Naive thymus-derived CD4-positive, alpha-beta T cell (primary cell): ENCODE measurements around the gene DNM3. TPM values are rescaled to one million over a fixed set of nuclear protein-coding genes. Genes with fewer than 3 reads are reported as not detected.

ENCODE experiments used
- ATAC-seq: fragments of 150-1000 bp; cut with Tn5 transposase; 2 replicates; pipeline ENCODE4 v1.10.0; 2021; ENCODE audit warnings: mild to moderate bottlenecking, moderate library complexity
- CTCF ChIA-PET: fragments of 350-600 bp; sonication (Branson Sonifier 250); formaldehyde crosslinking; loops from one replicate; lab custom pipeline; 2021; ENCODE audit warnings: antibody characterized with exemption; lab: Charles Lee
- POLR2A ChIA-PET: fragments of 350-600 bp; sonication (Branson Sonifier 250); formaldehyde crosslinking; loops from one replicate; lab custom pipeline; 2021; ENCODE audit warnings: antibody characterized with exemption, inconsistent platforms; lab: Charles Lee
- DNase-seq, 9 donors: peaks; one replicate each; pipeline versions ENCODE4 v3.0.0 to v3.0.0-alpha.2; 2020 to 2022; ENCODE audit warnings: mixed read lengths in 1 of 9
- H3K27ac ChIP-seq: one replicate; pipeline ENCODE4 v1.7.0; 2013; ENCODE audit warnings: mild to moderate bottlenecking, low read depth, low read length, moderate library complexity
- H3K27me3 ChIP-seq, 2 donors: one replicate each; pipeline ENCODE4 v1.7.0; 2013; ENCODE audit warnings: low read length in 2 of 2, mild to moderate bottlenecking in 2 of 2, moderate library complexity in 2 of 2; ENCODE audit not compliant: control insufficient read depth in 2 of 2, insufficient read depth in 2 of 2
- H3K36me3 ChIP-seq, 3 experiments: 1 replicate in 2 of 3; 2 replicates in 1 of 3; pipeline ENCODE4 v1.7.0; 2013; ENCODE audit warnings: low read length in 3 of 3, mild to moderate bottlenecking in 3 of 3, moderate library complexity in 1 of 3; ENCODE audit not compliant: insufficient read depth in 3 of 3, control insufficient read depth in 2 of 3
- H3K4me1 ChIP-seq, 2 donors: one replicate each; pipeline ENCODE4 v1.7.0; 2013; ENCODE audit warnings: low read length in 2 of 2, mild to moderate bottlenecking in 2 of 2, moderate library complexity in 1 of 2; ENCODE audit not compliant: control insufficient read depth in 2 of 2, insufficient read depth in 2 of 2
- H3K4me3 ChIP-seq: 2 replicates; pipeline ENCODE4 v1.7.0; 2013; ENCODE audit warnings: mild to moderate bottlenecking, low read length
- H3K9me3 ChIP-seq, 3 experiments: 1 replicate in 2 of 3; 2 replicates in 1 of 3; pipeline ENCODE4 v1.7.0; 2013; ENCODE audit warnings: low read length in 3 of 3; ENCODE audit not compliant: control insufficient read depth in 2 of 3
- H3K27ac Mint-ChIP-seq, 9 donors: one replicate each; pipeline ENCODE4 v1.8.0; 2020 to 2022; ENCODE audit warnings: mixed read lengths in 9 of 9, mild to moderate bottlenecking in 8 of 9, moderate library complexity in 5 of 9, inconsistent platforms in 2 of 9
- H3K27me3 Mint-ChIP-seq, 5 donors: one replicate each; pipeline ENCODE4 v1.8.0; 2021 to 2022; ENCODE audit warnings: mixed read lengths in 5 of 5, mild to moderate bottlenecking in 1 of 5
- H3K36me3 Mint-ChIP-seq, 5 donors: one replicate each; pipeline ENCODE4 v1.8.0; 2020 to 2022; ENCODE audit warnings: mixed read lengths in 5 of 5, mild to moderate bottlenecking in 3 of 5, inconsistent platforms in 1 of 5
- H3K4me1 Mint-ChIP-seq, 7 donors: one replicate each; pipeline ENCODE4 v1.8.0; 2020 to 2022; ENCODE audit warnings: mixed read lengths in 7 of 7, mild to moderate bottlenecking in 3 of 7, inconsistent platforms in 1 of 7
- H3K4me3 Mint-ChIP-seq, 10 donors: one replicate each; pipeline ENCODE4 v1.8.0; 2020 to 2022; ENCODE audit warnings: mild to moderate bottlenecking in 10 of 10, mixed read lengths in 10 of 10, moderate library complexity in 6 of 10, inconsistent platforms in 2 of 10
- H3K9me3 Mint-ChIP-seq, 11 donors: one replicate each; pipeline ENCODE4 v1.8.0; 2020 to 2022; ENCODE audit warnings: mixed read lengths in 11 of 11, mild to moderate bottlenecking in 4 of 11, inconsistent platforms in 1 of 11, moderate library complexity in 1 of 11
- intact Hi-C, 2 donors: fragments of 100-400 bp; cut with micrococcal nuclease; formaldehyde crosslinking; loops; one replicate each; pipeline ENCODE4 v1.15.1; 2023
- polyA plus RNA-seq, 2 donors: library from polyadenylated mRNA; unstranded; fragments of 300-500 nt; fragmentation: Illumina TruSeq; gene quantifications; one replicate each; pipeline ENCODE4 v1.2.3, GENCODE V29; 2021
- total RNA-seq, 6 experiments: library from RNA in 5 of 6; stranded (reverse) in 5 of 6; gene quantifications; 1 replicate in 5 of 6; 2 replicates in 1 of 6; pipeline ENCODE4 v1.2.3 and lab custom pipeline; 2021 to 2026

Gene DNM3
- total and polyA plus RNA-seq, 7 experiments from 2014 or later, result 1.2 to 2.5 (median 2.0) TPM

- Histone ChIP-seq H3K4me3 (no peak overlapping the region), H3K27ac (no peak overlapping the region), H3K4me1 (peaks cover 3 to 7% of the 10 kb centered on the region in 2 donors), H3K27me3 (no peaks in the 10 kb centered on the region), H3K9me3 (no peaks in the 10 kb centered on the region), H3K36me3 (no peaks in the 10 kb centered on the region)
- ATAC-seq (no peak), DNase-seq (no peak)
- Mint-ChIP-seq H3K4me1 (peaks cover 8 to 28% (median 24%) of the 10 kb centered on the region in 7 donors), H3K27me3 (peaks cover 0 to 19% (median 0%) of the 10 kb centered on the region in 5 donors), H3K4me3 (no peak overlapping the region), H3K27ac (no peak overlapping the region), H3K36me3 (peaks cover 0 to 9% (median 7%) of the 10 kb centered on the region in 5 donors), H3K9me3 (peaks cover 0 to 2% (median 0%) of the 10 kb centered on the region in 11 donors)
- CTCF ChIA-PET, result no interaction called here
- intact Hi-C loops, result no loop called here
- POLR2A ChIA-PET, result no interaction called here
Observed at GRCh38 chr1:172388490-172388889, 547.2 kb downstream of the DNM3 start.

GRCh38 chr1:172390301-172390682 is 549.0 kb downstream of the DNM3 start:
- no peaks in the 10 kb centered on the region for H3K36me3 ChIP-seq
- peaks cover 17 to 25% of the 10 kb centered on the region in 2 donors for H3K4me1 ChIP-seq
- Mint-ChIP-seq H3K36me3 (peaks cover 0 to 14% (median 4%) of the 10 kb centered on the region in 5 donors), H3K27ac (peak overlapping the region in 3 of 9 donors; percentile 8 to 81 (median 74)), H3K4me1 (peaks cover 23 to 46% (median 42%) of the 10 kb centered on the region in 7 donors), H3K9me3 (peaks cover 0 to 2% (median 0%) of the 10 kb centered on the region in 11 donors), H3K27me3 (peaks cover 0 to 16% (median 0%) of the 10 kb centered on the region in 5 donors), H3K4me3 (peak overlapping the region in 1 of 10 donors; percentile 26)
- no peaks in the 10 kb centered on the region for H3K9me3 ChIP-seq
- no peak for ATAC-seq
- H3K27me3 ChIP-seq, result no peaks in the 10 kb centered on the region
- DNase-seq, result no peak
- POLR2A ChIA-PET, result interaction anchor here (0.7 to 11.7 kb wide), 5 partner anchors 10 to 179 kb away, joined by 3 to 94 read pairs (median 3); no protein-coding TSS in a partner anchor
- no peak overlapping the region for H3K27ac ChIP-seq
- intact Hi-C loops, result loop anchor here in 1 of 2 donors (5.0 to 10.0 kb wide), 2 partner anchors 118 to 735 kb away; partner anchors contain the start of gene MYOC
- H3K4me3 ChIP-seq, result no peak overlapping the region
- CTCF ChIA-PET, result interaction anchor here (1.0 kb wide), 1 partner anchor 43 kb away, joined by 3 read pairs; no protein-coding TSS in a partner anchor

- H3K4me1 ChIP-seq, result peaks cover 17 to 32% of the 10 kb centered on the region in 2 donors
- no peaks in the 10 kb centered on the region for H3K9me3 ChIP-seq
- Mint-ChIP-seq H3K4me3 (peak overlapping the region in 3 of 10 donors; percentile 13 to 37 (median 26)), H3K9me3 (peaks cover 0 to 2% (median 0%) of the 10 kb centered on the region in 11 donors), H3K27ac (peak overlapping the region in 4 of 9 donors; percentile 10 to 87 (median 78)), H3K36me3 (peaks cover 0 to 14% (median 4%) of the 10 kb centered on the region in 5 donors), H3K4me1 (peaks cover 23 to 52% (median 48%) of the 10 kb centered on the region in 7 donors), H3K27me3 (peaks cover 0 to 16% (median 0%) of the 10 kb centered on the region in 5 donors)
- H3K36me3 ChIP-seq, result no peaks in the 10 kb centered on the region
- DNase-seq, result no peak
- H3K4me3 ChIP-seq, result no peak overlapping the region
- intact Hi-C loops, result loop anchor here in 1 of 2 donors (5.0 to 10.0 kb wide), 2 partner anchors 119 to 736 kb away; partner anchors contain the start of gene MYOC
- no peaks in the 10 kb centered on the region for H3K27me3 ChIP-seq
- ATAC-seq, result no peak
- CTCF ChIA-PET, result no interaction called here
- H3K27ac ChIP-seq, result no peak overlapping the region
- POLR2A ChIA-PET, result interaction anchor here (0.7 to 11.7 kb wide), 6 partner anchors 10 to 179 kb away, joined by 3 to 94 read pairs (median 4); no protein-coding TSS in a partner anchor
Observed at GRCh38 chr1:172390683-172391551, 549.6 kb downstream of the DNM3 start.

- CTCF ChIA-PET, result interaction anchor here (1.5 to 2.9 kb wide), 2 partner anchors 9 to 30 kb away, joined by 3 to 15 read pairs; no protein-coding TSS in a partner anchor
- peaks cover 0 to 16% (median 0%) of the 10 kb centered on the region in 5 donors for H3K27me3 Mint-ChIP-seq
- H3K27ac Mint-ChIP-seq, result peak overlapping the region in 1 of 9 donors; percentile 81
- Histone ChIP-seq H3K4me1 (peaks cover 17 to 33% of the 10 kb centered on the region in 2 donors), H3K9me3 (no peaks in the 10 kb centered on the region), H3K4me3 (no peak overlapping the region), H3K27ac (no peak overlapping the region), H3K36me3 (no peaks in the 10 kb centered on the region), H3K27me3 (no peaks in the 10 kb centered on the region)
- intact Hi-C loops, result loop anchor here in 1 of 2 donors (5.0 to 10.0 kb wide), 2 partner anchors 120 to 737 kb away; partner anchors contain the start of gene MYOC
- peaks cover 23 to 56% (median 50%) of the 10 kb centered on the region in 7 donors for H3K4me1 Mint-ChIP-seq
- no peak overlapping the region for H3K4me3 Mint-ChIP-seq
- DNase-seq, result no peak
- H3K36me3 Mint-ChIP-seq, result peaks cover 0 to 14% (median 0%) of the 10 kb centered on the region in 5 donors
- POLR2A ChIA-PET, result interaction anchor here (1.2 to 11.7 kb wide), 2 partner anchors 11 to 59 kb away, joined by 7 to 94 read pairs; no protein-coding TSS in a partner anchor
- H3K9me3 Mint-ChIP-seq, result no peaks in the 10 kb centered on the region
- no peak for ATAC-seq
Observed at GRCh38 chr1:172391976-172392375, 550.7 kb downstream of the DNM3 start.

GRCh38 chr1:172393354-172393753 is 552.1 kb downstream of the DNM3 start:
- ATAC-seq (no peak), DNase-seq (no peak)
- Mint-ChIP-seq H3K4me1 (peaks cover 23 to 67% (median 60%) of the 10 kb centered on the region in 7 donors), H3K9me3 (no peaks in the 10 kb centered on the region), H3K4me3 (peak overlapping the region in 7 of 10 donors; percentile 50 to 82 (median 72)), H3K27ac (peak overlapping the region; percentile 30 to 100 (median 95)), H3K36me3 (peaks cover 0 to 14% (median 0%) of the 10 kb centered on the region in 5 donors), H3K27me3 (peaks cover 0 to 16% (median 0%) of the 10 kb centered on the region in 5 donors)
- no peaks in the 10 kb centered on the region for H3K27me3 ChIP-seq
- H3K4me3 ChIP-seq, result peak overlapping the region; percentile 51
- H3K27ac ChIP-seq, result peak overlapping the region; percentile 66
- H3K36me3 ChIP-seq, result no peaks in the 10 kb centered on the region
- no peaks in the 10 kb centered on the region for H3K9me3 ChIP-seq
- H3K4me1 ChIP-seq, result peaks cover 17 to 33% of the 10 kb centered on the region in 2 donors
- ChIA-PET CTCF (interaction anchor here (0.7 to 2.9 kb wide), 3 partner anchors 10 to 221 kb away, joined by 3 to 15 read pairs (median 9); no protein-coding TSS in a partner anchor), POLR2A (interaction anchor here (0.6 to 11.7 kb wide), 6 partner anchors 13 to 524 kb away, joined by 3 to 94 read pairs (median 7); no protein-coding TSS in a partner anchor)
- intact Hi-C loops, result loop anchor here in 1 of 2 donors (5.0 to 10.0 kb wide), 2 partner anchors 121 to 739 kb away; partner anchors contain the start of gene MYOC
